Keratinocyte (primary cell): ENCODE data around the gene CACNA2D1. TPM values are rescaled to one million over a fixed set of nuclear protein-coding genes. Genes with fewer than 3 reads are reported as not detected.

ENCODE experiments used
- DNase-seq: peaks from one replicate; pipeline ENCODE4 v3.0.0-alpha.2; 2011; ENCODE audit warnings: low read depth, missing footprints, low spot score
- FAIRE-seq: peaks from 2 replicates; lab custom pipeline; 2011; peaks lifted over from hg19 to GRCh38; lab: Jason Lieb, UNC
- H2AFZ ChIP-seq: 2 replicates; pipeline ENCODE4 v1.6.0; 2012; ENCODE audit warnings: low read length, control low read depth, inconsistent platforms; ENCODE audit not compliant: control insufficient read depth
- H3K27ac ChIP-seq: 2 replicates; pipeline ENCODE4 v1.5.1; 2011; ENCODE audit warnings: low read length; ENCODE audit not compliant: control insufficient read depth, insufficient read depth
- H3K27me3 ChIP-seq: 3 replicates; pipeline ENCODE4 v1.6.0; 2011; ENCODE audit warnings: low read length; ENCODE audit not compliant: control insufficient read depth, insufficient read depth; ENCODE audit errors: extremely low read depth
- H3K36me3 ChIP-seq, 2 experiments: 2 replicates in 1 of 2; 3 replicates in 1 of 2; pipeline ENCODE4 v1.5.1; 2011; ENCODE audit warnings: low read length in 2 of 2, mild to moderate bottlenecking in 1 of 2; ENCODE audit not compliant: control insufficient read depth in 2 of 2, insufficient read depth in 2 of 2; ENCODE audit errors: extremely low read depth in 1 of 2
- H3K4me1 ChIP-seq: 3 replicates; pipeline ENCODE4 v1.5.1; 2011; ENCODE audit warnings: low read length; ENCODE audit not compliant: control insufficient read depth, insufficient read depth; ENCODE audit errors: extremely low read depth
- H3K4me2 ChIP-seq: 3 replicates; pipeline ENCODE4 v1.6.0; 2011; ENCODE audit warnings: low read depth, low read length; ENCODE audit not compliant: control insufficient read depth, insufficient read depth; ENCODE audit errors: extremely low read depth
- H3K4me3 ChIP-seq, 3 experiments: fragments of 200-600 bp in 1 of 3; sonication (generic) in 1 of 3; 2 replicates in 2 of 3; 3 replicates in 1 of 3; pipeline ENCODE4 v1.5.1; 2011 to 2016; ENCODE audit warnings: low read length in 3 of 3, mild to moderate bottlenecking in 3 of 3, control low read depth in 2 of 3, inconsistent platforms in 1 of 3, low read depth in 1 of 3, mixed read lengths in 1 of 3, mixed run types in 1 of 3, moderate library complexity in 1 of 3; ENCODE audit not compliant: control insufficient read depth in 2 of 3, insufficient read depth in 2 of 3; ENCODE audit errors: extremely low read depth in 1 of 3
- H3K79me2 ChIP-seq: 2 replicates; pipeline ENCODE4 v1.6.0; 2012; ENCODE audit warnings: low read length; ENCODE audit not compliant: control insufficient read depth, insufficient read depth
- H3K9ac ChIP-seq: 3 replicates; pipeline ENCODE4 v1.6.0; 2011; ENCODE audit warnings: low read length; ENCODE audit not compliant: control insufficient read depth, insufficient read depth; ENCODE audit errors: extremely low read depth
- H3K9me1 ChIP-seq: 3 replicates; pipeline ENCODE4 v1.6.0; 2011; ENCODE audit warnings: low read length; ENCODE audit not compliant: control insufficient read depth, insufficient read depth; ENCODE audit errors: extremely low read depth
- H3K9me3 ChIP-seq: 2 replicates; pipeline ENCODE4 v1.5.1; 2012; ENCODE audit warnings: low read depth, low read length; ENCODE audit not compliant: control insufficient read depth
- H4K20me1 ChIP-seq: 3 replicates; pipeline ENCODE4 v1.6.0; 2011; ENCODE audit warnings: low read length; ENCODE audit not compliant: control insufficient read depth, insufficient read depth; ENCODE audit errors: extremely low read depth
- CTCF ChIP-seq, 3 experiments: IDR thresholded peaks in 1 of 3; conservative IDR thresholded peaks in 1 of 3; optimal IDR thresholded peaks in 1 of 3; 2 replicates in 2 of 3; 3 replicates in 1 of 3; pipeline versions ENCODE3 to v1.5.1; 2011; ENCODE audit warnings: low read length in 3 of 3, mild to moderate bottlenecking in 3 of 3, moderate library complexity in 2 of 3, control low read depth in 1 of 3, inconsistent platforms in 1 of 3; ENCODE audit not compliant: insufficient read depth in 2 of 3; ENCODE audit errors: extremely low read depth in 1 of 3
- EZH2 ChIP-seq: IDR thresholded peaks from one replicate; pipeline ENCODE4 v1.6.1; 2012; ENCODE audit warnings: inconsistent platforms, mild to moderate bottlenecking, low read length, moderate library complexity
- dilution Hi-C: fragments of 300-500 bp; cut with MboI; formaldehyde crosslinking; loops from one replicate; pipeline ENCODE4 v1.7.0; 2020; ENCODE audit warnings: low sequenced_read_pairs; ENCODE audit not compliant: extremely low pct_ligation_motif_present
- polyA plus RNA-seq, 5 experiments: library from polyadenylated mRNA; depleted of rRNA in 3 of 5; stranded (reverse) in 3 of 5; stranded (forward) in 1 of 5; unstranded in 1 of 5; fragments of >200 nt; gene quantifications; 1 replicate in 1 of 5; 2 replicates in 3 of 5; 3 replicates in 1 of 5; pipeline versions ENCODE4 v1.2.1 to v1.2.3, GENCODE V29; 2011 to 2012; ENCODE audit warnings: missing spikeins in 2 of 5, low read depth in 1 of 5, low replicate concordance in 1 of 5

The CACNA2D1 gene
- polyA plus RNA-seq, 1 donor (not counting 4 experiments of a cell fraction or from before 2014, with no cell fraction given), result 1.8 TPM

GRCh38 chr7:82317760-82318159 lies 125.8 kb downstream of the CACNA2D1 start:
- H3K36me3 ChIP-seq, result no peaks in the 10 kb centered on the region
- no peak overlapping the region for H2AFZ ChIP-seq
- H3K79me2 ChIP-seq, result no peaks in the 10 kb centered on the region
- H4K20me1 ChIP-seq, result no peaks in the 10 kb centered on the region
- dilution Hi-C loops, result no loop called here
- H3K9me3 ChIP-seq, result no peaks in the 10 kb centered on the region
- H3K27ac ChIP-seq, result no peak overlapping the region
- no peaks in the 10 kb centered on the region for H3K4me1 ChIP-seq
- FAIRE-seq (no peak), DNase-seq (no peak)
- no peak overlapping the region for H3K9ac ChIP-seq
- H3K27me3 ChIP-seq, result no peaks in the 10 kb centered on the region
- H3K4me3 ChIP-seq, result no peak overlapping the region
- H3K4me2 ChIP-seq, result no peak overlapping the region
- H3K9me1 ChIP-seq, result no peaks in the 10 kb centered on the region
- no peak for TF ChIP-seq CTCF (optimal IDR thresholded peaks at IDR 0.05 in 1 of 3, IDR thresholded peaks at IDR 0.05 in 1 of 3, conservative IDR thresholded peaks at IDR 0.05 in 1 of 3; ENCODE audit: extremely low read depth in 1 of 3, insufficient read depth in 2 of 3, low read length in 3 of 3)
- TF ChIP-seq EZH2, result no peak

- H3K4me2 ChIP-seq, result no peak overlapping the region
- H3K79me2 ChIP-seq, result no peaks in the 10 kb centered on the region
- no peak overlapping the region for H2AFZ ChIP-seq
- dilution Hi-C loops, result no loop called here
- H3K4me1 ChIP-seq, result no peaks in the 10 kb centered on the region
- H3K27me3 ChIP-seq, result no peaks in the 10 kb centered on the region
- FAIRE-seq (no peak), DNase-seq (no peak)
- no peak overlapping the region for H3K9ac ChIP-seq
- TF ChIP-seq CTCF (optimal IDR thresholded peaks at IDR 0.05 in 1 of 3, IDR thresholded peaks at IDR 0.05 in 1 of 3, conservative IDR thresholded peaks at IDR 0.05 in 1 of 3; ENCODE audit: extremely low read depth in 1 of 3, insufficient read depth in 2 of 3, low read length in 3 of 3) (no peak), EZH2 (no peak)
- no peaks in the 10 kb centered on the region for H4K20me1 ChIP-seq
- no peaks in the 10 kb centered on the region for H3K36me3 ChIP-seq
- no peak overlapping the region for H3K27ac ChIP-seq
- no peak overlapping the region for H3K4me3 ChIP-seq
- no peaks in the 10 kb centered on the region for H3K9me3 ChIP-seq
- H3K9me1 ChIP-seq, result no peaks in the 10 kb centered on the region
These were observed 126.3 kb downstream of the CACNA2D1 start for GRCh38 chr7:82317257-82317721.
